Liver (tissue), 9 donors: ENCODE measurements around the gene EFNA2. TPM values are rescaled to one million over a fixed set of nuclear protein-coding genes. Genes with fewer than 3 reads are reported as not detected.
A peak's percentile ranks its signal among the peaks of the same experiment; 100 is the strongest.

Source experiments
- DNase-seq: peaks from one replicate; pipeline ENCODE4 v3.0.0-alpha.2; 2017; ENCODE audit warnings: low spot score
- H3K27ac ChIP-seq, 2 donors: one replicate each; pipeline ENCODE4 v1.7.0; 2013; ENCODE audit warnings: inconsistent platforms in 2 of 2, low read length in 2 of 2, control low read depth in 1 of 2, low read depth in 1 of 2, mild to moderate bottlenecking in 1 of 2
- H3K27me3 ChIP-seq, 4 donors: one replicate each; pipeline versions ENCODE4 v1.6.1 to v1.7.0; 2013; ENCODE audit warnings: low read length in 3 of 4, inconsistent platforms in 1 of 4, mild to moderate bottlenecking in 1 of 4, moderate library complexity in 1 of 4; ENCODE audit not compliant: control insufficient read depth in 4 of 4, insufficient read depth in 4 of 4
- H3K36me3 ChIP-seq, 4 donors: one replicate each; pipeline versions ENCODE4 v1.6.1 to v1.7.0; 2013; ENCODE audit warnings: low read length in 3 of 4, mild to moderate bottlenecking in 3 of 4, low read depth in 1 of 4, moderate library complexity in 1 of 4; ENCODE audit not compliant: control insufficient read depth in 4 of 4, insufficient read depth in 3 of 4
- H3K4me1 ChIP-seq, 4 donors: one replicate each; pipeline versions ENCODE4 v1.6.1 to v1.7.0; 2013; ENCODE audit warnings: low read length in 3 of 4, mild to moderate bottlenecking in 3 of 4, moderate library complexity in 1 of 4; ENCODE audit not compliant: control insufficient read depth in 4 of 4, insufficient read depth in 4 of 4
- H3K4me3 ChIP-seq, 3 donors: one replicate each; pipeline versions ENCODE4 v1.6.1 to v1.7.0; 2013; ENCODE audit warnings: low read length in 3 of 3, control low read depth in 1 of 3, low read depth in 1 of 3, mild to moderate bottlenecking in 1 of 3
- H3K9ac ChIP-seq, 2 donors: one replicate each; pipeline ENCODE4 v1.7.0; 2013; ENCODE audit warnings: low read length in 2 of 2, mild to moderate bottlenecking in 2 of 2, moderate library complexity in 2 of 2, control low read depth in 1 of 2, low read depth in 1 of 2
- H3K9me3 ChIP-seq, 4 donors: one replicate each; pipeline versions ENCODE4 v1.6.1 to v1.7.0; 2013; ENCODE audit warnings: low read length in 3 of 4; ENCODE audit not compliant: control insufficient read depth in 4 of 4
- EGR1 ChIP-seq, 2 donors: IDR thresholded peaks; 2 replicates each; pipeline ENCODE4 v1.6.1; 2016 to 2018; ENCODE audit warnings: antibody characterized with exemption in 2 of 2, low read depth in 2 of 2
- FOXA1 ChIP-seq: IDR thresholded peaks from 2 replicates; pipeline ENCODE4 v1.6.1; 2016; ENCODE audit warnings: antibody characterized with exemption
- FOXA2 ChIP-seq: IDR thresholded peaks from 2 replicates; pipeline ENCODE4 v1.6.1; 2016; ENCODE audit warnings: antibody characterized with exemption
- GABPA ChIP-seq, 2 donors: IDR thresholded peaks in 1 of 2; conservative IDR thresholded peaks in 1 of 2; 2 replicates each; pipeline ENCODE4 v1.6.1; 2016; ENCODE audit warnings: antibody characterized with exemption in 2 of 2, mild to moderate bottlenecking in 1 of 2, moderate library complexity in 1 of 2
- HNF4A ChIP-seq, 2 donors: conservative IDR thresholded peaks; 2 replicates each; pipeline ENCODE4 v1.6.1; 2016; ENCODE audit warnings: antibody characterized with exemption in 2 of 2, mild to moderate bottlenecking in 2 of 2
- HNF4G ChIP-seq: IDR thresholded peaks from 2 replicates; pipeline ENCODE4 v1.6.1; 2016; ENCODE audit warnings: antibody characterized with exemption
- JUND ChIP-seq, 2 donors: IDR thresholded peaks; 2 replicates each; pipeline ENCODE4 v1.6.1; 2016; ENCODE audit warnings: antibody characterized with exemption in 2 of 2
- NR2F2 ChIP-seq: IDR thresholded peaks from 2 replicates; pipeline ENCODE4 v1.6.1; 2016; ENCODE audit warnings: antibody characterized with exemption
- RAD21 ChIP-seq, 2 donors: IDR thresholded peaks; 2 replicates each; pipeline ENCODE4 v1.6.1; 2016; ENCODE audit warnings: antibody characterized with exemption in 2 of 2, mild to moderate bottlenecking in 2 of 2
- RXRA ChIP-seq, 2 donors: IDR thresholded peaks; 2 replicates each; pipeline ENCODE4 v1.6.1; 2017 to 2018; ENCODE audit warnings: antibody characterized with exemption in 2 of 2, mild to moderate bottlenecking in 1 of 2
- SP1 ChIP-seq: IDR thresholded peaks from 2 replicates; pipeline ENCODE4 v1.6.1; 2018; ENCODE audit warnings: antibody characterized with exemption, mild to moderate bottlenecking
- TAF1 ChIP-seq: conservative IDR thresholded peaks from 2 replicates; pipeline ENCODE4 v1.6.1; 2016; ENCODE audit warnings: antibody characterized with exemption, mild to moderate bottlenecking
- YY1 ChIP-seq: IDR thresholded peaks from 2 replicates; pipeline ENCODE4 v1.6.1; 2016; ENCODE audit warnings: antibody characterized with exemption, mild to moderate bottlenecking
- ZBTB33 ChIP-seq: IDR thresholded peaks from 2 replicates; pipeline ENCODE4 v1.6.1; 2016; ENCODE audit warnings: antibody characterized with exemption
- WGBS: extraction: QIAGEN DNeasy Blood & Tissue Kit; methylation state at CpG from one replicate; pipeline ENCODE4 v1.1.7; 2013; 5-methylcytosine and 5-hydroxymethylcytosine counted together
- polyA plus RNA-seq, 2 donors: library from polyadenylated mRNA; stranded (reverse) in 1 of 2; unstranded in 1 of 2; fragments of 200-250 nt in 1 of 2; fragments of >200 nt in 1 of 2; fragmentation: Nextera tagmentation in 1 of 2; extraction: Ambion mirVana in 1 of 2; gene quantifications; one replicate each; pipeline versions ENCODE4 v1.2.1 to v1.2.3, GENCODE V29; 2013 to 2015
- total RNA-seq, 2 donors: library from RNA; depleted of rRNA; stranded (reverse); fragments of >200 nt; gene quantifications; one replicate each; pipeline ENCODE4 v1.2.3, GENCODE V29; 2014
- TF ChIP-seq, protein P1 (sequence below): IDR thresholded peaks from 2 replicates; pipeline ENCODE4 v1.6.1; 2016; ENCODE audit warnings: antibody characterized with exemption
- TF ChIP-seq, protein P2 (sequence below): IDR thresholded peaks from 2 replicates; pipeline ENCODE4 v1.6.1; 2016; ENCODE audit warnings: antibody characterized with exemption, mild to moderate bottlenecking
- TF ChIP-seq, protein P3 (sequence below): IDR thresholded peaks from 2 replicates; pipeline ENCODE4 v1.6.1; 2016; ENCODE audit warnings: antibody characterized with exemption
- TF ChIP-seq, protein P4 (sequence below): fragments of 150-350 bp; IDR thresholded peaks from 2 replicates; pipeline ENCODE4 v1.5.1; 2017; ENCODE audit warnings: improper control_type of control experiment, low read depth, low read length; ENCODE audit not compliant: missing input control
- donor health status: healthy.
- donor health status: healthy.
- donor health status: healthy.
- donor health status: healthy.
- donor health status: healthy.

The EFNA2 gene
- total RNA-seq, result 1 to 10 TPM in 1 of 2 donors, under 1 TPM in 1; 0.98 to 6.2 TPM
- polyA plus RNA-seq, result 1 to 10 TPM; 2.5 to 9.8 TPM

GRCh38 chr19:1285737-1286360 is at the start of gene EFNA2:
Gene EFNA2 (plus strand): TSS chr19:1285873. CDS start chr19:1286169, 296 bp downstream.
- no peak for TF ChIP-seq JUND (IDR thresholded peaks at IDR 0.05)
- no peak for DNase-seq
- Histone ChIP-seq H3K36me3 (no peaks in the 10 kb centered on the region), H3K27me3 (no peaks in the 10 kb centered on the region), H3K9me3 (no peaks in the 10 kb centered on the region), H3K4me1 (peaks cover 15 to 55% (median 34%) of the 10 kb centered on the region in 4 donors), H3K27ac (peak within 1 kb of the TSS; percentile 82 to 90), H3K4me3 (peak within 1 kb of the TSS in 2 of 3 donors; percentile 2 to 73), H3K9ac (peak within 1 kb of the TSS in 1 of 2 donors; percentile 37)
- WGBS, result under 1% methylated on average over 113 of the region's 113 CpGs

DNA sequence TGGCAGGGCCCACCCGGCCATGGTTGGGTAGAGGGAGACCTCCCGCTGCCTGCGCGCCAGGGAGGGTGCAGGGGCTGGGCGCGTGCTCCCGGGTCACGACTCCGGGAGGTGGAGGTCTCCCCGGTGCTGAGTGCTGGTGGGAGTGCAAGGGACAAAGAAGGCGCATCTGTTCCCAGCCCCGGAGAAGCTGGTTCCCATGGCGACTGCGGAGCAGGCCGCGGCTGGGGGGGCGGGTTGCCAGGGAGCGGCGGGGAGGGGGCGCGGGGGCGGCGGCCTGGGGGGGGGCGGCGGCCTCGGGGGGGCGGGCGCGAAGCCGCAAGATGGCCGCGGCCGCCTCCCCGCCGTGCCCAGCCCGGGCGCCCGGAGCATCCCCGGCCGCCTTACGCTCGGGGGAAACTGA is 49.1 kb upstream of the EFNA2 start:
- Histone ChIP-seq H3K4me1 (peaks cover 7 to 33% (median 18%) of the 10 kb centered on the region in 4 donors), H3K9me3 (no peaks in the 10 kb centered on the region), H3K9ac (no peak overlapping the region), H3K27ac (no peak overlapping the region), H3K4me3 (peak overlapping the region in 1 of 3 donors; percentile 54), H3K27me3 (no peaks in the 10 kb centered on the region), H3K36me3 (no peaks in the 10 kb centered on the region)
- 24% methylated on average over 42 of the region's 42 CpGs for whole genome bisulfite sequencing
- no peak for DNase-seq
- TF ChIP-seq, protein P1, sequence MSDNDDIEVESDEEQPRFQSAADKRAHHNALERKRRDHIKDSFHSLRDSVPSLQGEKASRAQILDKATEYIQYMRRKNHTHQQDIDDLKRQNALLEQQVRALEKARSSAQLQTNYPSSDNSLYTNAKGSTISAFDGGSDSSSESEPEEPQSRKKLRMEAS, result no peak
- no peak for TF ChIP-seq TAF1
- no peak for TF ChIP-seq HNF4A (conservative IDR thresholded peaks at IDR 0.05)
- no peak for TF ChIP-seq RAD21 (IDR thresholded peaks at IDR 0.05)
- TF ChIP-seq NR2F2, result no peak

DNA sequence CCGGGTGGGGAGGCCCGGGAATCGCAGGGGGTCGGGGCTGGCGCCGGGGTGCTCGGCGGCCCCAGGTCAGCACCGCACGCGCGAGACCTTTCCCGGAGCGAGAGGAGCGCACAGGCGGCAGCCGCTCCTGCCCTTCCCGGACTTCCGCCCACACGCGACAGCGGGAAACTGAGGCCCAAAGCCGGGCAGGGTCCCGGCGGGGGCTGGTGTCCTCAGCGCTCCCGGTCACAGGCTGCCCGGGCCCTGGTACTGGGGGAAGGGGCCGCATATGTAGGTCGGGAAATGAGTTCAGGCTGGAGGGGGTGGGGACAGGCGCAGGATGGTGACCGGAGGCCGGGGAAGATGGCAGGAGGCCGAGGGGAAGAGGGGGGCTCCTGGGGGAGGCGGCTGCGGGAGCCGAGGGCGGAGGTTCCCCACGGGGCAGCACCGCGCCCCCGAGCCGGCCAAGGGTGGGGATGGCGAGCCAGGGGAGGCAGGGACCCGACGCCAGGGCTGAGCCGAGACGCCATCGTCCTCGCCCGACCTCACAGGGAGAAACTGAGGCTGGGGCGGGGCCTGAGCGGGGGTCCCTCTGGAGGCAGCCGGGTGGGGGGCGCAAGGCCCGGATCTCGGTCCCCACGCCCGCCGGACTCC is 48.5 kb upstream of the EFNA2 start:
- Histone ChIP-seq H3K27me3 (no peaks in the 10 kb centered on the region), H3K4me3 (peak overlapping the region in 1 of 3 donors; percentile 54), H3K4me1 (peaks cover 8 to 34% (median 19%) of the 10 kb centered on the region in 4 donors), H3K9me3 (no peaks in the 10 kb centered on the region), H3K27ac (no peak overlapping the region), H3K36me3 (no peaks in the 10 kb centered on the region), H3K9ac (no peak overlapping the region)
- DNase-seq, result no peak
- 2% methylated on average over 60 of the region's 60 CpGs for WGBS
- no peak for TF ChIP-seq TAF1
- TF ChIP-seq FOXA1, result no peak
- no peak for TF ChIP-seq GABPA (IDR thresholded peaks at IDR 0.05 in 1 of 2, conservative IDR thresholded peaks at IDR 0.05 in 1 of 2)
- no peak for TF ChIP-seq EGR1 (IDR thresholded peaks at IDR 0.05; ENCODE audit: low read depth in 2 of 2)
- TF ChIP-seq, protein P2, sequence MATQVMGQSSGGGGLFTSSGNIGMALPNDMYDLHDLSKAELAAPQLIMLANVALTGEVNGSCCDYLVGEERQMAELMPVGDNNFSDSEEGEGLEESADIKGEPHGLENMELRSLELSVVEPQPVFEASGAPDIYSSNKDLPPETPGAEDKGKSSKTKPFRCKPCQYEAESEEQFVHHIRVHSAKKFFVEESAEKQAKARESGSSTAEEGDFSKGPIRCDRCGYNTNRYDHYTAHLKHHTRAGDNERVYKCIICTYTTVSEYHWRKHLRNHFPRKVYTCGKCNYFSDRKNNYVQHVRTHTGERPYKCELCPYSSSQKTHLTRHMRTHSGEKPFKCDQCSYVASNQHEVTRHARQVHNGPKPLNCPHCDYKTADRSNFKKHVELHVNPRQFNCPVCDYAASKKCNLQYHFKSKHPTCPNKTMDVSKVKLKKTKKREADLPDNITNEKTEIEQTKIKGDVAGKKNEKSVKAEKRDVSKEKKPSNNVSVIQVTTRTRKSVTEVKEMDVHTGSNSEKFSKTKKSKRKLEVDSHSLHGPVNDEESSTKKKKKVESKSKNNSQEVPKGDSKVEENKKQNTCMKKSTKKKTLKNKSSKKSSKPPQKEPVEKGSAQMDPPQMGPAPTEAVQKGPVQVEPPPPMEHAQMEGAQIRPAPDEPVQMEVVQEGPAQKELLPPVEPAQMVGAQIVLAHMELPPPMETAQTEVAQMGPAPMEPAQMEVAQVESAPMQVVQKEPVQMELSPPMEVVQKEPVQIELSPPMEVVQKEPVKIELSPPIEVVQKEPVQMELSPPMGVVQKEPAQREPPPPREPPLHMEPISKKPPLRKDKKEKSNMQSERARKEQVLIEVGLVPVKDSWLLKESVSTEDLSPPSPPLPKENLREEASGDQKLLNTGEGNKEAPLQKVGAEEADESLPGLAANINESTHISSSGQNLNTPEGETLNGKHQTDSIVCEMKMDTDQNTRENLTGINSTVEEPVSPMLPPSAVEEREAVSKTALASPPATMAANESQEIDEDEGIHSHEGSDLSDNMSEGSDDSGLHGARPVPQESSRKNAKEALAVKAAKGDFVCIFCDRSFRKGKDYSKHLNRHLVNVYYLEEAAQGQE, result no peak
- no peak for TF ChIP-seq NR2F2
- TF ChIP-seq RAD21 (IDR thresholded peaks at IDR 0.05), result no peak
- TF ChIP-seq ZBTB33, result no peak
- no peak for TF ChIP-seq FOXA2
- TF ChIP-seq, protein P3, sequence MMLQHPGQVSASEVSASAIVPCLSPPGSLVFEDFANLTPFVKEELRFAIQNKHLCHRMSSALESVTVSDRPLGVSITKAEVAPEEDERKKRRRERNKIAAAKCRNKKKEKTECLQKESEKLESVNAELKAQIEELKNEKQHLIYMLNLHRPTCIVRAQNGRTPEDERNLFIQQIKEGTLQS, result no peak
- TF ChIP-seq SP1, result no peak
- TF ChIP-seq, protein P4, sequence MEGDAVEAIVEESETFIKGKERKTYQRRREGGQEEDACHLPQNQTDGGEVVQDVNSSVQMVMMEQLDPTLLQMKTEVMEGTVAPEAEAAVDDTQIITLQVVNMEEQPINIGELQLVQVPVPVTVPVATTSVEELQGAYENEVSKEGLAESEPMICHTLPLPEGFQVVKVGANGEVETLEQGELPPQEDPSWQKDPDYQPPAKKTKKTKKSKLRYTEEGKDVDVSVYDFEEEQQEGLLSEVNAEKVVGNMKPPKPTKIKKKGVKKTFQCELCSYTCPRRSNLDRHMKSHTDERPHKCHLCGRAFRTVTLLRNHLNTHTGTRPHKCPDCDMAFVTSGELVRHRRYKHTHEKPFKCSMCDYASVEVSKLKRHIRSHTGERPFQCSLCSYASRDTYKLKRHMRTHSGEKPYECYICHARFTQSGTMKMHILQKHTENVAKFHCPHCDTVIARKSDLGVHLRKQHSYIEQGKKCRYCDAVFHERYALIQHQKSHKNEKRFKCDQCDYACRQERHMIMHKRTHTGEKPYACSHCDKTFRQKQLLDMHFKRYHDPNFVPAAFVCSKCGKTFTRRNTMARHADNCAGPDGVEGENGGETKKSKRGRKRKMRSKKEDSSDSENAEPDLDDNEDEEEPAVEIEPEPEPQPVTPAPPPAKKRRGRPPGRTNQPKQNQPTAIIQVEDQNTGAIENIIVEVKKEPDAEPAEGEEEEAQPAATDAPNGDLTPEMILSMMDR, result no peak
- TF ChIP-seq, protein P1, result no peak
- TF ChIP-seq YY1, result no peak
- TF ChIP-seq HNF4A (conservative IDR thresholded peaks at IDR 0.05), result no peak
- TF ChIP-seq RXRA (IDR thresholded peaks at IDR 0.05), result no peak
- TF ChIP-seq HNF4G, result no peak
